ENCODE data around the gene GAD1. TPM values are rescaled to one million over a fixed set of nuclear protein-coding genes. Genes with fewer than 3 reads are reported as not detected.

Gene GAD1
- total and polyA plus RNA-seq, 10 of the 15 experiments (the other 5 are each of a cell fraction or from before 2014, with no cell fraction given) = 0.04 to 3.4 (median 0.42) TPM

- 0 out of 2 replicates have a peak, but pooled peaks have one; percentile 24 for TF ChIP-seq CHD2 (IDR thresholded peaks at IDR 0.05; ENCODE audit: borderline replicate concordance, low read depth, low read length)
- TF ChIP-seq, protein P1, sequence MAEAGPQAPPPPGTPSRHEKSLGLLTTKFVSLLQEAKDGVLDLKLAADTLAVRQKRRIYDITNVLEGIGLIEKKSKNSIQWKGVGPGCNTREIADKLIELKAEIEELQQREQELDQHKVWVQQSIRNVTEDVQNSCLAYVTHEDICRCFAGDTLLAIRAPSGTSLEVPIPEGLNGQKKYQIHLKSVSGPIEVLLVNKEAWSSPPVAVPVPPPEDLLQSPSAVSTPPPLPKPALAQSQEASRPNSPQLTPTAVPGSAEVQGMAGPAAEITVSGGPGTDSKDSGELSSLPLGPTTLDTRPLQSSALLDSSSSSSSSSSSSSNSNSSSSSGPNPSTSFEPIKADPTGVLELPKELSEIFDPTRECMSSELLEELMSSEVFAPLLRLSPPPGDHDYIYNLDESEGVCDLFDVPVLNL (IDR thresholded peaks at IDR 0.05; ENCODE audit: low read depth, low read length) = no peak
- peak in 1 of 2 experiments; percentile 35; a peak in 1 of 4 replicates for TF ChIP-seq BHLHE40 (IDR thresholded peaks at IDR 0.05; ENCODE audit: borderline replicate concordance in 1 of 2, low read depth in 2 of 2, low read length in 1 of 2)
- peak; percentile 73; the same call in 1 of the 2 replicates for TF ChIP-seq LARP7 (IDR thresholded peaks at IDR 0.05)
- TF ChIP-seq, protein P2, sequence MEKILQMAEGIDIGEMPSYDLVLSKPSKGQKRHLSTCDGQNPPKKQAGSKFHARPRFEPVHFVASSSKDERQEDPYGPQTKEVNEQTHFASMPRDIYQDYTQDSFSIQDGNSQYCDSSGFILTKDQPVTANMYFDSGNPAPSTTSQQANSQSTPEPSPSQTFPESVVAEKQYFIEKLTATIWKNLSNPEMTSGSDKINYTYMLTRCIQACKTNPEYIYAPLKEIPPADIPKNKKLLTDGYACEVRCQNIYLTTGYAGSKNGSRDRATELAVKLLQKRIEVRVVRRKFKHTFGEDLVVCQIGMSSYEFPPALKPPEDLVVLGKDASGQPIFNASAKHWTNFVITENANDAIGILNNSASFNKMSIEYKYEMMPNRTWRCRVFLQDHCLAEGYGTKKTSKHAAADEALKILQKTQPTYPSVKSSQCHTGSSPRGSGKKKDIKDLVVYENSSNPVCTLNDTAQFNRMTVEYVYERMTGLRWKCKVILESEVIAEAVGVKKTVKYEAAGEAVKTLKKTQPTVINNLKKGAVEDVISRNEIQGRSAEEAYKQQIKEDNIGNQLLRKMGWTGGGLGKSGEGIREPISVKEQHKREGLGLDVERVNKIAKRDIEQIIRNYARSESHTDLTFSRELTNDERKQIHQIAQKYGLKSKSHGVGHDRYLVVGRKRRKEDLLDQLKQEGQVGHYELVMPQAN (conservative IDR thresholded peaks at IDR 0.05) = peak; percentile 64
- TF ChIP-seq IKZF2 (IDR thresholded peaks at IDR 0.05) = peak; percentile 20 to 25; a peak in 1 of 4 replicates
- TF ChIP-seq RAD51 (IDR thresholded peaks at IDR 0.05) = no peak
- peak; percentile 44 for TF ChIP-seq IKZF1 (conservative IDR thresholded peaks at IDR 0.05)
Measured at GRCh38 chr2:170770606-170771420, 45.9 kb upstream of the GAD1 start (continued).
